GM19463 (cell line): ENCODE results near the gene MYH16.
"Not testable (repeated sequence)": the region's sequence is repeated elsewhere in the genome, so short reads cannot be mapped to it uniquely, and the experiment has no call there.

Source experiments
- ATAC-seq: cut with Tn5 transposase; IDR thresholded peaks from one replicate; pipeline ENCODE4 v1.9.1; 2021; ENCODE audit warnings: mild to moderate bottlenecking, moderate library complexity; ENCODE audit not compliant: unreplicated experiment

Gene MYH16

GRCh38 chr7:99272476-99273045, at the start of gene MYH16:
TSS of gene MYH16 (plus strand) at chr7:99272839.
- no peak for ATAC-seq

GRCh38 chr7:99224263-99224898, 48.3 kb upstream of the MYH16 start:
- ATAC-seq: not testable (repeated sequence)

GRCh38 chr7:99224899-99225265, 47.8 kb upstream of the MYH16 start:
- no peak for ATAC-seq

GRCh38 chr7:99229234-99229633, 43.4 kb upstream of the MYH16 start:
- ATAC-seq: no peak

- no peak for ATAC-seq
Observed at GRCh38 chr7:99232082-99232770, 40.4 kb upstream of the MYH16 start.

GRCh38 chr7:99232955-99233354, 39.7 kb upstream of the MYH16 start:
- not testable (repeated sequence) for ATAC-seq

- ATAC-seq: no peak
Observed at GRCh38 chr7:99234185-99234584, 38.5 kb upstream of the MYH16 start.

GRCh38 chr7:99235925-99236324, 36.7 kb upstream of the MYH16 start:
- no peak for ATAC-seq

GRCh38 chr7:99237876-99238275, 34.8 kb upstream of the MYH16 start:
- ATAC-seq: not testable (repeated sequence)

- ATAC-seq: no peak
Observed at GRCh38 chr7:99238558-99239341, 33.9 kb upstream of the MYH16 start.

- no peak for ATAC-seq
Observed at GRCh38 chr7:99242682-99243081, 30.0 kb upstream of the MYH16 start.

GRCh38 chr7:99243751-99244337, 28.8 kb upstream of the MYH16 start:
- ATAC-seq: no peak

GRCh38 chr7:99244939-99245338, 27.7 kb upstream of the MYH16 start:
- no peak for ATAC-seq

- ATAC-seq: no peak
Observed at GRCh38 chr7:99248391-99249095, 24.1 kb upstream of the MYH16 start.

- no peak for ATAC-seq
Observed at GRCh38 chr7:99249985-99250575, 22.6 kb upstream of the MYH16 start.

- ATAC-seq: no peak
Observed at GRCh38 chr7:99252166-99252895, 20.3 kb upstream of the MYH16 start.

GRCh38 chr7:99253369-99253768, 19.3 kb upstream of the MYH16 start:
- no peak for ATAC-seq

- ATAC-seq: no peak
Observed at GRCh38 chr7:99254390-99254789, 18.2 kb upstream of the MYH16 start.

GRCh38 chr7:99255463-99255862, 17.2 kb upstream of the MYH16 start:
- ATAC-seq: no peak

- ATAC-seq: no peak
Observed at GRCh38 chr7:99257065-99257464, 15.6 kb upstream of the MYH16 start.
